AG09309 (cell line): ENCODE results near the gene UHRF2.
"Not testable (repeated sequence)": the region's sequence is repeated elsewhere in the genome, so short reads cannot be mapped to it uniquely, and the experiment has no call there.

Experiments
- DNase-seq: peaks from one replicate; pipeline ENCODE4 v3.0.0-alpha.2; 2010; ENCODE audit warnings: low read depth
- H3K4me3 ChIP-seq: 2 replicates; pipeline ENCODE4 v1.5.1; 2011; ENCODE audit warnings: mild to moderate bottlenecking, low read depth, low read length, moderate library complexity; ENCODE audit not compliant: control insufficient read depth
- CTCF ChIP-seq: IDR thresholded peaks from 2 replicates; pipeline ENCODE4 v1.5.1; 2011; ENCODE audit warnings: mild to moderate bottlenecking, low read depth, low read length, inconsistent platforms; ENCODE audit not compliant: insufficient read depth, control insufficient read depth; ENCODE audit errors: missing control alignments

UHRF2 gene

GRCh38 chr9:6412487-6413364 is at the start of gene UHRF2:
UHRF2 (plus strand) TSS chr9:6413199; CDS start chr9:6413491, 292 bp downstream.
- TF ChIP-seq CTCF: no peak
- DNase-seq: peak; percentile 86
- H3K4me3 ChIP-seq: peak within 1 kb of the TSS; percentile 73

GRCh38 chr9:6367128-6367890 is 45.7 kb upstream of the UHRF2 start:
- no peak overlapping the region for H3K4me3 ChIP-seq
- no peak for TF ChIP-seq CTCF
- no peak for DNase-seq

GRCh38 chr9:6368831-6369230 is 44.2 kb upstream of the UHRF2 start:
- no peak overlapping the region for H3K4me3 ChIP-seq
- TF ChIP-seq CTCF: no peak
- no peak for DNase-seq

- not testable (repeated sequence) for DNase-seq, H3K4me3 ChIP-seq
Observed at GRCh38 chr9:6381477-6382012, 31.5 kb upstream of the UHRF2 start.

- H3K4me3 ChIP-seq: no peak overlapping the region
- no peak for DNase-seq
- TF ChIP-seq CTCF: no peak
Observed at GRCh38 chr9:6382681-6383080, 30.3 kb upstream of the UHRF2 start.

- H3K4me3 ChIP-seq: no peak overlapping the region
- peak; percentile 45 for DNase-seq
Observed at GRCh38 chr9:6383551-6384225, 29.3 kb upstream of the UHRF2 start.

More at GRCh38 chr9:6383551-6384225, 29.3 kb upstream of the UHRF2 start:
- TF ChIP-seq CTCF: no peak
